Measurements from ENCODE around the gene TDRD3. TPM values are rescaled to one million over a fixed set of nuclear protein-coding genes. Genes with fewer than 3 reads are reported as not detected.

The TDRD3 gene
- total RNA-seq, 1 experiment from 2014 or later, result 21.4 TPM

DNA sequence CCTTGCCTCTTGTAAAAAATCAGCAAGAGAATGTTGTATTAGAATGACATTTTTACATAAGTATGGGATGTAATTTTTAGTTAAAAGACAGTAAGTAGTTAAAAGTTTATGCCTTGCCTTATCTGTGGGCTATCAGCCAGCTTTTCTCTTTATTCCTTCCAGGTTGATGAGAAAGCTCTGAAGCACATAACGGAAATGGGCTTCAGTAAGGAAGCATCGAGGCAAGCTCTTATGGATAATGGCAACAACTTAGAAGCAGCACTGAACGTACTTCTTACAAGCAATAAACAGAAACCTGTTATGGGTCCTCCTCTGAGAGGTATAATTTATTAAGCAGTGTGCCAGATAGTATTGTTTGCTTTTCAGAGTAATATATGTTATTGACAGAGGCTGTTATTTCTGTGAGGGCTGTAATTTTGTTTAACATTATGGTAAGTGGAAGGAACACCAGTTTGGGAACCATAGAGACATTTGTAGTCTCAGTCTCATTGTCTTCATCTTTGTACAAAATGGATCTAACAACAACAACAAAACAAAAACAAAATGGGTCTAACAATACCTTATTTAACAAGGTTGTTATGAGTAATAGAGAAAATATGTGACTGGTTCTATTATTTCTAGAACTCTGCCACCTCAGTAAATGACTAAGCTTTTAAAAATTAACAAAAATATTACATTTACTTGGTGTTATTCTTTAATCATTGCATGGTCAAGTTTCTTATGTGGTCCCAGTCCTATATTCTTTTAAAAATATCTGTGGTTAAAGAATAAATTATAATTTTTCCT is 112.8 kb downstream of the TDRD3 start:
- no peak for DNase-seq (ENCODE audit: unreplicated experiment)
- TF ChIP-seq, protein P1, sequence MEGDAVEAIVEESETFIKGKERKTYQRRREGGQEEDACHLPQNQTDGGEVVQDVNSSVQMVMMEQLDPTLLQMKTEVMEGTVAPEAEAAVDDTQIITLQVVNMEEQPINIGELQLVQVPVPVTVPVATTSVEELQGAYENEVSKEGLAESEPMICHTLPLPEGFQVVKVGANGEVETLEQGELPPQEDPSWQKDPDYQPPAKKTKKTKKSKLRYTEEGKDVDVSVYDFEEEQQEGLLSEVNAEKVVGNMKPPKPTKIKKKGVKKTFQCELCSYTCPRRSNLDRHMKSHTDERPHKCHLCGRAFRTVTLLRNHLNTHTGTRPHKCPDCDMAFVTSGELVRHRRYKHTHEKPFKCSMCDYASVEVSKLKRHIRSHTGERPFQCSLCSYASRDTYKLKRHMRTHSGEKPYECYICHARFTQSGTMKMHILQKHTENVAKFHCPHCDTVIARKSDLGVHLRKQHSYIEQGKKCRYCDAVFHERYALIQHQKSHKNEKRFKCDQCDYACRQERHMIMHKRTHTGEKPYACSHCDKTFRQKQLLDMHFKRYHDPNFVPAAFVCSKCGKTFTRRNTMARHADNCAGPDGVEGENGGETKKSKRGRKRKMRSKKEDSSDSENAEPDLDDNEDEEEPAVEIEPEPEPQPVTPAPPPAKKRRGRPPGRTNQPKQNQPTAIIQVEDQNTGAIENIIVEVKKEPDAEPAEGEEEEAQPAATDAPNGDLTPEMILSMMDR (IDR thresholded peaks at IDR 0.05; ENCODE audit: unreplicated experiment), result no peak
- no TSS peak for BruUV-seq (replicated peaks)
- no peaks in the 10 kb centered on the region for H3K4me1 Mint-ChIP-seq (ENCODE audit: insufficient read depth, unreplicated experiment)
- H3K4me3 Mint-ChIP-seq (ENCODE audit: unreplicated experiment), result no peak overlapping the region
- H3K36me3 Mint-ChIP-seq (ENCODE audit: insufficient read depth, unreplicated experiment), result peaks cover 19% of the 10 kb centered on the region
- no peak overlapping the region for H3K27ac Mint-ChIP-seq (ENCODE audit: low read depth, unreplicated experiment)
- intact Hi-C loops (cut with micrococcal nuclease), result no loop called here
- ChIA-PET POLR2A (no interaction called here), CTCF (no interaction called here)
- H3K9me3 Mint-ChIP-seq (ENCODE audit: unreplicated experiment), result peaks cover 15% of the 10 kb centered on the region
- no peaks in the 10 kb centered on the region for H3K27me3 Mint-ChIP-seq (ENCODE audit: insufficient read depth, unreplicated experiment)

DNA sequence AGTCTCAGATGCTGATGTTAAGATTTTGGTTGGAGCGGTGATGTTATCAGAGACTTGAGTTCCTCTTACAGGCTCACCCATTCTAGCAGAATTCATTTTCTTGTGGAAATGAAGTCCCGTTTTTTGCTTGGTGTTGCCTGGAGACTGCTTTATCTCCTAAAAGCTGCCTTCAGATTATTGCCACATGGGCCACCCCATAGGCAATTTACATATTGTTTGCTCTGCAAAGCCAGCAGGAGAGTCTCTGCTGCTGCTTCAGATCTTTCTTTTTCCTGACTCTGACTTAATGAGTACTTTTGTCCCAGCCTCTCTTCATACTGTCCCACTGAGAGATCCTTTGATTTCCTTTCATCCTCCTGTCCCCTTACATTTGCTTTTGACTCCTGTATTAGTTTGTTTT is 114.6 kb downstream of the TDRD3 start:
- no peaks in the 10 kb centered on the region for H3K4me1 Mint-ChIP-seq (ENCODE audit: insufficient read depth, unreplicated experiment)
- intact Hi-C loops (cut with micrococcal nuclease), result no loop called here
- no peaks in the 10 kb centered on the region for H3K27me3 Mint-ChIP-seq (ENCODE audit: insufficient read depth, unreplicated experiment)
- no peak overlapping the region for H3K4me3 Mint-ChIP-seq (ENCODE audit: unreplicated experiment)
- peaks cover 8% of the 10 kb centered on the region for H3K9me3 Mint-ChIP-seq (ENCODE audit: unreplicated experiment)
- H3K36me3 Mint-ChIP-seq (ENCODE audit: insufficient read depth, unreplicated experiment), result peaks cover 25% of the 10 kb centered on the region
- DNase-seq (ENCODE audit: unreplicated experiment), result no peak
- TF ChIP-seq, protein P1 (IDR thresholded peaks at IDR 0.05; ENCODE audit: unreplicated experiment), result no peak
- POLR2A ChIA-PET, result no interaction called here
- CTCF ChIA-PET, result interaction anchor here (0.6 kb wide), 1 partner anchor 1596 kb away, joined by 3 read pairs; no protein-coding TSS in a partner anchor
- no TSS peak for BruUV-seq (replicated peaks)
- H3K27ac Mint-ChIP-seq (ENCODE audit: low read depth, unreplicated experiment), result no peak overlapping the region

DNA sequence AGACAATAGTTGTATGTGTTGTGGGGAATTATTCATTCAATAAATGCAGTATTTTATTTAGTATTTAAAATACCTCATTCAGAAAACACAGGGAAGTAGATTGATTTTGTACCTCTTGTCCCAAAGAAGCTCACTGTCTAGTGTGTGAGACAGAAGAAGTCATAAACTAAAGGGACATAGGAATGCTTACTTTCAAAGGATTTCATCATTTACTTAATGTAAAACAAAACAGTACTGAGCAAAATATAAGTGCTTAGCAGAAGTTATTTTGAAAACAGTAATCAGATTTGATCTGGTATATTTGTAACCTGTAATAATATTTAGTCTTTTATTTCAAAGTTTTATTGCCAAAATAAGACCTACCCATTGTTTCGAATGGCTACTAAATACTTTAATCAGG is 117.9 kb downstream of the TDRD3 start:
- intact Hi-C loops (cut with micrococcal nuclease), result no loop called here
- BruUV-seq (replicated peaks), result no TSS peak
- no peak overlapping the region for H3K4me3 Mint-ChIP-seq (ENCODE audit: unreplicated experiment)
- peaks cover 25% of the 10 kb centered on the region for H3K36me3 Mint-ChIP-seq (ENCODE audit: insufficient read depth, unreplicated experiment)
- ChIA-PET CTCF (no interaction called here), POLR2A (no interaction called here)
- peaks cover 8% of the 10 kb centered on the region for H3K9me3 Mint-ChIP-seq (ENCODE audit: unreplicated experiment)
- TF ChIP-seq, protein P1 (IDR thresholded peaks at IDR 0.05; ENCODE audit: unreplicated experiment), result no peak
- no peak overlapping the region for H3K27ac Mint-ChIP-seq (ENCODE audit: low read depth, unreplicated experiment)
- DNase-seq (ENCODE audit: unreplicated experiment), result no peak
- H3K27me3 Mint-ChIP-seq (ENCODE audit: insufficient read depth, unreplicated experiment), result no peaks in the 10 kb centered on the region
- no peaks in the 10 kb centered on the region for H3K4me1 Mint-ChIP-seq (ENCODE audit: insufficient read depth, unreplicated experiment)

DNA sequence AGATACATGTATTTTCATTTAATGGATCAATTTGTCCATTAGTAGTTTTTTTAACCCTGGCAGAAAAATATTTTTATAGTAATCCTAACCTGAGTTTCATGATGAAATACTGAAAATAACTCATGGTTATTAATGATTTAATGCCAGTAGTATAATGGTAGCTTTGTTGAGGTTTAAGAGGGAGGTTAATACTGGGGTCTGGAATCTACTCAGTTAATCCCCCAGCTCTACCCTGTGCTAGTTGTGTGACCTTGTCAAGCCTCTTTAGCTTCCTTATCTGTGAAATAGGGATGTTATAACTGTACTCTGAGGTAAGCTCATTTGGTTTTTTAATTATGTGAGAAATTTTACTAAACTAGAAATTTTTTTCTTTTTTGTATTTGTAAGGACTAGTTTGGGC is 122.5 kb downstream of the TDRD3 start:
- Mint-ChIP-seq H3K27ac (ENCODE audit: low read depth, unreplicated experiment) (no peak overlapping the region), H3K9me3 (ENCODE audit: unreplicated experiment) (no peaks in the 10 kb centered on the region), H3K36me3 (ENCODE audit: insufficient read depth, unreplicated experiment) (peaks cover 12% of the 10 kb centered on the region), H3K4me3 (ENCODE audit: unreplicated experiment) (no peak overlapping the region), H3K27me3 (ENCODE audit: insufficient read depth, unreplicated experiment) (no peaks in the 10 kb centered on the region), H3K4me1 (ENCODE audit: insufficient read depth, unreplicated experiment) (no peaks in the 10 kb centered on the region)
- no TSS peak for BruUV-seq (replicated peaks)
- intact Hi-C loops (cut with micrococcal nuclease), result no loop called here
- DNase-seq (ENCODE audit: unreplicated experiment), result no peak
- ChIA-PET CTCF (interaction anchor here (0.6 to 1.3 kb wide), 2 partner anchors 22 to 265 kb away, joined by 3 to 4 read pairs; no protein-coding TSS in a partner anchor), POLR2A (no interaction called here)
- TF ChIP-seq, protein P1 (IDR thresholded peaks at IDR 0.05; ENCODE audit: unreplicated experiment), result no peak
